ENCODE data around the gene CFAP77. TPM values are rescaled to one million over a fixed set of nuclear protein-coding genes. Genes with fewer than 3 reads are reported as not detected.

The CFAP77 gene
- total RNA-seq, 1 donor from 2014 or later = 0.36 TPM

- Histone ChIP-seq H3K4me3 (ENCODE audit: insufficient read depth, low read depth, low read length) (no peak overlapping the region), H3K36me3 (ENCODE audit: insufficient read depth, low read length) (peaks cover 54% of the 10 kb centered on the region), H3K4me1 (ENCODE audit: insufficient read depth, low read length) (no peaks in the 10 kb centered on the region), H2AFZ (ENCODE audit: low read depth, low read length) (no peak overlapping the region), H3K79me2 (ENCODE audit: insufficient read depth, low read length) (peaks cover 4% of the 10 kb centered on the region), H3K4me2 (ENCODE audit: low read length) (no peak overlapping the region), H3K9ac (ENCODE audit: low read length) (no peak overlapping the region), H3K27ac (ENCODE audit: low read depth, low read length) (no peak overlapping the region), H3K9me3 (ENCODE audit: insufficient read depth, low read depth, low read length) (no peaks in the 10 kb centered on the region), H4K20me1 (ENCODE audit: insufficient read depth, low read length) (no peaks in the 10 kb centered on the region), H3K27me3 (ENCODE audit: insufficient read depth, low read length) (no peaks in the 10 kb centered on the region)
- FAIRE-seq (no peak), DNase-seq (ENCODE audit: low read depth) (no peak)
- H3K9me3 Mint-ChIP-seq (ENCODE audit: unreplicated experiment) = no peaks in the 10 kb centered on the region
- no peak overlapping the region for H3K4me3 Mint-ChIP-seq (ENCODE audit: unreplicated experiment)
- no peaks in the 10 kb centered on the region for H3K4me1 Mint-ChIP-seq (ENCODE audit: low read depth, unreplicated experiment)
- H3K36me3 Mint-ChIP-seq (ENCODE audit: low read depth, unreplicated experiment) = peaks cover 15% of the 10 kb centered on the region
- no peak overlapping the region for H3K27ac Mint-ChIP-seq (ENCODE audit: unreplicated experiment)
- H3K27me3 Mint-ChIP-seq (ENCODE audit: low read depth, unreplicated experiment) = no peaks in the 10 kb centered on the region
- TF ChIP-seq CTCF (IDR thresholded peaks at IDR 0.05; ENCODE audit: insufficient read depth, low read depth, low read length) (no peak), EZH2 (IDR thresholded peaks at IDR 0.05; ENCODE audit: insufficient read depth, low read length) (no peak)
These were observed 14.5 kb upstream of the CFAP77 start for GRCh38 chr9:132395560-132395959.

GRCh38 chr9:132401824-132402223 lies 8.2 kb upstream of the CFAP77 start:
- no peaks in the 10 kb centered on the region for H3K9me3 ChIP-seq (ENCODE audit: insufficient read depth, low read depth, low read length)
- no peak overlapping the region for H3K9ac ChIP-seq (ENCODE audit: low read length)
- Mint-ChIP-seq H3K27ac (ENCODE audit: unreplicated experiment) (no peak overlapping the region), H3K36me3 (ENCODE audit: low read depth, unreplicated experiment) (peaks cover 14% of the 10 kb centered on the region), H3K9me3 (ENCODE audit: unreplicated experiment) (no peaks in the 10 kb centered on the region), H3K4me1 (ENCODE audit: low read depth, unreplicated experiment) (peaks cover 7% of the 10 kb centered on the region), H3K27me3 (ENCODE audit: low read depth, unreplicated experiment) (no peaks in the 10 kb centered on the region), H3K4me3 (ENCODE audit: unreplicated experiment) (no peak overlapping the region)
- H3K27ac ChIP-seq (ENCODE audit: low read depth, low read length) = no peak overlapping the region
- H2AFZ ChIP-seq (ENCODE audit: low read depth, low read length) = no peak overlapping the region
- no peak for TF ChIP-seq EZH2 (IDR thresholded peaks at IDR 0.05; ENCODE audit: insufficient read depth, low read length)
- TF ChIP-seq CTCF (IDR thresholded peaks at IDR 0.05; ENCODE audit: insufficient read depth, low read depth, low read length) = no peak
- H3K4me3 ChIP-seq (ENCODE audit: insufficient read depth, low read depth, low read length) = no peak overlapping the region
- no peak overlapping the region for H3K4me2 ChIP-seq (ENCODE audit: low read length)
- no peak for FAIRE-seq
- H3K4me1 ChIP-seq (ENCODE audit: insufficient read depth, low read length) = peaks cover 9% of the 10 kb centered on the region
- no peak for DNase-seq (ENCODE audit: low read depth)
- H4K20me1 ChIP-seq (ENCODE audit: insufficient read depth, low read length) = peaks cover 6% of the 10 kb centered on the region
- H3K79me2 ChIP-seq (ENCODE audit: insufficient read depth, low read length) = peaks cover 44% of the 10 kb centered on the region
- peaks cover 35% of the 10 kb centered on the region for H3K36me3 ChIP-seq (ENCODE audit: insufficient read depth, low read length)
- no peaks in the 10 kb centered on the region for H3K27me3 ChIP-seq (ENCODE audit: insufficient read depth, low read length)

- Histone ChIP-seq H3K9ac (ENCODE audit: low read length) (no peak overlapping the region), H3K79me2 (ENCODE audit: insufficient read depth, low read length) (peaks cover 44% of the 10 kb centered on the region), H3K27me3 (ENCODE audit: insufficient read depth, low read length) (no peaks in the 10 kb centered on the region), H3K4me1 (ENCODE audit: insufficient read depth, low read length) (peaks cover 10% of the 10 kb centered on the region), H3K4me2 (ENCODE audit: low read length) (peak overlapping the region; percentile 15), H3K36me3 (ENCODE audit: insufficient read depth, low read length) (peaks cover 22% of the 10 kb centered on the region), H3K27ac (ENCODE audit: low read depth, low read length) (no peak overlapping the region), H2AFZ (ENCODE audit: low read depth, low read length) (no peak overlapping the region), H4K20me1 (ENCODE audit: insufficient read depth, low read length) (peaks cover 6% of the 10 kb centered on the region), H3K4me3 (ENCODE audit: insufficient read depth, low read depth, low read length) (no peak overlapping the region), H3K9me3 (ENCODE audit: insufficient read depth, low read depth, low read length) (no peaks in the 10 kb centered on the region)
- H3K9me3 Mint-ChIP-seq (ENCODE audit: unreplicated experiment) = no peaks in the 10 kb centered on the region
- no peak overlapping the region for H3K27ac Mint-ChIP-seq (ENCODE audit: unreplicated experiment)
- H3K27me3 Mint-ChIP-seq (ENCODE audit: low read depth, unreplicated experiment) = no peaks in the 10 kb centered on the region
- H3K36me3 Mint-ChIP-seq (ENCODE audit: low read depth, unreplicated experiment) = peaks cover 4% of the 10 kb centered on the region
- peaks cover 9% of the 10 kb centered on the region for H3K4me1 Mint-ChIP-seq (ENCODE audit: low read depth, unreplicated experiment)
- peak overlapping the region; percentile 51 for H3K4me3 Mint-ChIP-seq (ENCODE audit: unreplicated experiment)
- no peak for TF ChIP-seq EZH2 (IDR thresholded peaks at IDR 0.05; ENCODE audit: insufficient read depth, low read length)
- TF ChIP-seq CTCF (IDR thresholded peaks at IDR 0.05; ENCODE audit: insufficient read depth, low read depth, low read length) = no peak
- FAIRE-seq (no peak), DNase-seq (ENCODE audit: low read depth) (peak; percentile 29)
These were observed 5.7 kb upstream of the CFAP77 start for GRCh38 chr9:132404228-132404881.
